Glutamatergic neuron (in vitro differentiated cells): ENCODE measurements around the gene BOD1L1. TPM values are rescaled to one million over a fixed set of nuclear protein-coding genes. Genes with fewer than 3 reads are reported as not detected.
A peak's percentile ranks its signal among the peaks of the same experiment; 100 is the strongest.

ENCODE experiments used
- DNase-seq: peaks from one replicate; pipeline ENCODE4 v3.0.0; 2022
- H3K27ac Mint-ChIP-seq: one replicate; pipeline ENCODE4 v1.8.0; 2020; ENCODE audit warnings: mild to moderate bottlenecking, mixed read lengths, inconsistent platforms; ENCODE audit not compliant: unreplicated experiment
- H3K27me3 Mint-ChIP-seq: one replicate; pipeline ENCODE4 v1.8.0; 2020; ENCODE audit warnings: mild to moderate bottlenecking, moderate library complexity, mixed read lengths, inconsistent platforms; ENCODE audit not compliant: unreplicated experiment
- H3K36me3 Mint-ChIP-seq: one replicate; pipeline ENCODE4 v1.8.0; 2020; ENCODE audit warnings: mild to moderate bottlenecking, mixed read lengths, inconsistent platforms; ENCODE audit not compliant: unreplicated experiment
- H3K4me1 Mint-ChIP-seq: one replicate; pipeline ENCODE4 v1.8.0; 2020; ENCODE audit warnings: mild to moderate bottlenecking, low read depth, mixed read lengths, inconsistent platforms; ENCODE audit not compliant: unreplicated experiment
- H3K4me3 Mint-ChIP-seq: one replicate; pipeline ENCODE4 v1.8.0; 2020; ENCODE audit warnings: mild to moderate bottlenecking, mixed read lengths, inconsistent platforms; ENCODE audit not compliant: unreplicated experiment
- H3K9me3 Mint-ChIP-seq: one replicate; pipeline ENCODE4 v1.8.0; 2020; ENCODE audit warnings: mild to moderate bottlenecking, moderate library complexity, mixed read lengths, inconsistent platforms; ENCODE audit not compliant: unreplicated experiment
- total RNA-seq: library from RNA; stranded (reverse); fragmentation: NEBNext Ultra II Directional; extraction: Animal tissue kit (Norgen Biotek cat#: 25700); gene quantifications from one replicate; pipeline ENCODE4 v1.2.1, GENCODE V29; 2021; ENCODE audit not compliant: unreplicated experiment
- TF ChIP-seq, protein P1 (sequence below): fragments of 200-600 bp; sonication (generic); IDR thresholded peaks from one replicate; pipeline ENCODE4 v1.5.0; 2021; ENCODE audit not compliant: partially characterized antibody, unreplicated experiment

The BOD1L1 gene
- total RNA-seq, 1 donor from 2014 or later, result 57.3 TPM

DNA sequence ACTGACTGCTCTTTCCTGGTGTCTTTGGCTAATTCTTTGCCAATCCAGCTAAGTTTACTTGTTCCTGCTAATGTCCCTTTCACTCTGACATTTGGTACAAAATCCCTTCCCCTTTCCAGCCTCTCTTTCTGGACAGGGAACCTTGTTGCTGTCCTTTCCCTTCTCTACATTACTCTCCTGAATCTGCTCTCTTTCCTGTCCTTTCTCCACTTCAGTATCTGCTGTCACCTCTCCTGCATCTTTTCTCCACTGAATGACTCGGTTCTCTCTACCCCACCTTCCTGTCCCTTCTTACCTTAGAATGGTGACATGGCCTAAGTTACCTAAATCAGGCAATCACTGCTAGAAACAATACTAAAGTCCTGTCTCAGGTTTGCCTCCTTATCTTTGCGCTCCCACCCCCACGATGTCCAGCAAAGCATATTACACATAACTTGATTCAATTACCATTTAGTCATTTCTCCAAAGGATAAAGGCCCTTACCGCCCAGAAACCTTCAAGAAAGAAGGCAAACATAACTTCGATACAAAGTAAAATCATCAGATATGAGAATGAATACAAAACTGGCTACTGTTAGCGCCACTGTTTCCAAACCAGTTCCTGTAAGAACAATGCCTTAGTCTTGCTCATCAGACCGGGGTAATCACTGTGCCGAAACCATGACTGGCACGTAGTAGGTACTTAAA lies 890 bp downstream of the BOD1L1 start:
- TF ChIP-seq, protein P1, sequence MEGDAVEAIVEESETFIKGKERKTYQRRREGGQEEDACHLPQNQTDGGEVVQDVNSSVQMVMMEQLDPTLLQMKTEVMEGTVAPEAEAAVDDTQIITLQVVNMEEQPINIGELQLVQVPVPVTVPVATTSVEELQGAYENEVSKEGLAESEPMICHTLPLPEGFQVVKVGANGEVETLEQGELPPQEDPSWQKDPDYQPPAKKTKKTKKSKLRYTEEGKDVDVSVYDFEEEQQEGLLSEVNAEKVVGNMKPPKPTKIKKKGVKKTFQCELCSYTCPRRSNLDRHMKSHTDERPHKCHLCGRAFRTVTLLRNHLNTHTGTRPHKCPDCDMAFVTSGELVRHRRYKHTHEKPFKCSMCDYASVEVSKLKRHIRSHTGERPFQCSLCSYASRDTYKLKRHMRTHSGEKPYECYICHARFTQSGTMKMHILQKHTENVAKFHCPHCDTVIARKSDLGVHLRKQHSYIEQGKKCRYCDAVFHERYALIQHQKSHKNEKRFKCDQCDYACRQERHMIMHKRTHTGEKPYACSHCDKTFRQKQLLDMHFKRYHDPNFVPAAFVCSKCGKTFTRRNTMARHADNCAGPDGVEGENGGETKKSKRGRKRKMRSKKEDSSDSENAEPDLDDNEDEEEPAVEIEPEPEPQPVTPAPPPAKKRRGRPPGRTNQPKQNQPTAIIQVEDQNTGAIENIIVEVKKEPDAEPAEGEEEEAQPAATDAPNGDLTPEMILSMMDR, result no peak
- Mint-ChIP-seq H3K9me3 (peaks cover 7% of the 10 kb centered on the region), H3K27me3 (peaks cover 2% of the 10 kb centered on the region), H3K36me3 (no peaks in the 10 kb centered on the region), H3K4me3 (peak overlapping the region; percentile 93), H3K4me1 (peaks cover 9% of the 10 kb centered on the region), H3K27ac (peak overlapping the region; percentile 87)
- no peak for DNase-seq

DNA sequence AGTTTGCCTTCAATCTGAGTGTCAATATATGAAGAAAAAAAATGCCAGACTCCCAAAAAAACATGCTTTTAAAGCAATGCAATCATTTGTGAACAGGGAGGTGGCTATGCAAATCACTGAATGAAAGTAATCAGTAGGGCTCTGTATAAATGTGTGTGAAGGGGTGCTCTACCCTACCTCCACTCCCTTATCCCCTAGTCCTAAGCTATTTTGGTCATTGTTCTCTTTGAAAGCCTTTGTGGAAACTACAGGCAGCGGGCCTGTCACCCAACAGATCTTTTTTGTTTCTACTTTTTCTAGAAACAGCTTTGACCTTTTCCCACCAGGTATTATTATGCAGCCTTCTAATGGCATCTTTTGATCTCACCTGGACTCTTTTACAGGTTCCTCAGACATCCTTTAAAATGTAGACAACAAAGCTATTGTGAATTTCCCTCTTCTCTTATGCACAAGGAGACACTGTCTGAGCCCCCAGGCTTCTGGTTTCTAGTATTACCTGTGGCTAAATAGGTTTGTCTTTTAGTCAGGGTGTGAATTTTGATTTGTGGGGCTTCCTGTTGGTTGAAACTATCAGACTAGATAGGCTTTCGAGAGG lies 9.2 kb downstream of the BOD1L1 start:
- no peaks in the 10 kb centered on the region for H3K27me3 Mint-ChIP-seq
- H3K27ac Mint-ChIP-seq, result no peak overlapping the region
- no peaks in the 10 kb centered on the region for H3K36me3 Mint-ChIP-seq
- no peaks in the 10 kb centered on the region for H3K9me3 Mint-ChIP-seq
- H3K4me1 Mint-ChIP-seq, result no peaks in the 10 kb centered on the region
- TF ChIP-seq, protein P1, result no peak
- no peak for DNase-seq
- no peak overlapping the region for H3K4me3 Mint-ChIP-seq

DNA sequence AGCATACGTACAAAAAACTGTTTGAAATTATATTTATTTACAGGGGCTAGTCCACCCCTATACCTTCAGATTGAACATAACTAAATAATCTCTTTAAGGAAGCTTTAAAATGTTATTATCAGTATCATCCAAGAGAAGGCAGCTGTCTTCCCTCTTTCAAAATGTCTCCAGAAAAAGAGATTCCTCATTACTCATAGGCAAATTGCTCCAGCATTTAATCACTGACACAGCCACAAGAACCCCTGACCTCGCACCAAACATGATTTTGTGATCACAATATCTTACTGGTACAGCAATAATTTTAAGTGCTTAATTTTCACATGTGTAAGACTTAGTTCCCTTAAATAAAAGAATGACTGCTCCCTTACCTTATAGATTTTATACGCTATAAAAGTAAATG lies 9.7 kb downstream of the BOD1L1 start:
- no peaks in the 10 kb centered on the region for H3K27me3 Mint-ChIP-seq
- no peak overlapping the region for H3K27ac Mint-ChIP-seq
- H3K4me3 Mint-ChIP-seq, result no peak overlapping the region
- H3K4me1 Mint-ChIP-seq, result no peaks in the 10 kb centered on the region
- DNase-seq, result no peak
- H3K9me3 Mint-ChIP-seq, result no peaks in the 10 kb centered on the region
- TF ChIP-seq, protein P1, result no peak
- H3K36me3 Mint-ChIP-seq, result no peaks in the 10 kb centered on the region

DNA sequence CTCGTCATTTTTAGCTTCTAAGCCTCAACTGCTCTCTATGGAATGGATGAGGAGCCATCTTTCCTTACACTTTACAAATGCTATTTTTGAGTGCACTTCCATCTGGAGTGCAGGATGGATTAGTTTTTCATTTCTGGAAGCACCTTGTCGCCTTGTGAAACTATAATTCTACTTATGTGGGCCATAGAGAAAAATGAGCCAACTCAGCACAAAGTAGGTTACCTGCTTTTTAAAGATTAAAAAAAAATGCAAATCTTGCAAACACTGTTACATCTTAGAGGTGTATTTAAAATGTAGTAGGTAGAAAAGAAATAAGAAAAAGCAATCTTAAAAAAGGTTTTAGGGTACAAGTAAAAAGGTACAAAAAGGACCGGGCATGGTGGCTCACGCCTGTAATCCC lies 10.9 kb downstream of the BOD1L1 start:
- no peaks in the 10 kb centered on the region for H3K27me3 Mint-ChIP-seq
- no peaks in the 10 kb centered on the region for H3K4me1 Mint-ChIP-seq
- no peak for DNase-seq
- no peaks in the 10 kb centered on the region for H3K9me3 Mint-ChIP-seq
- H3K36me3 Mint-ChIP-seq, result no peaks in the 10 kb centered on the region
- no peak overlapping the region for H3K27ac Mint-ChIP-seq
- TF ChIP-seq, protein P1, result no peak
- H3K4me3 Mint-ChIP-seq, result no peak overlapping the region

DNA sequence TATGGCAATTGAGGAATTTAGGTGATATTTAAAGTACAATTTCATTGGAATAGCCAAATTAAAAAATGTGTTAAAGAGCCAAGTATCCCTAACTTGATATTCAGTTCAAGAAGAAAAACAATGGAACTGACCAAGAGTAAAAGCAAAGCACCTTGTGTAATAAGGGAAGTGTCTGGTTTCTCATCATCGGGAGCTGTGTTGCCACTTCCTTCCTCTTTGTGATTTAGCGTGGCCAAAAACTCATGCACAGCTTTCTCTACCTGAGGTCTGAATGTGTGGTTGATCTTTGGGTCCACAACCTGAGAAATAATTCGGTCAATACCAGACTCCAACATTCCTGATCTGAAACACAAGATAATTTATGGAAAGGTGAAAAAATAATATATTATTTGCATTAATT lies 12.4 kb downstream of the BOD1L1 start:
- no peak for DNase-seq
- Mint-ChIP-seq H3K9me3 (no peaks in the 10 kb centered on the region), H3K27me3 (no peaks in the 10 kb centered on the region), H3K4me3 (no peak overlapping the region), H3K4me1 (no peaks in the 10 kb centered on the region), H3K27ac (no peak overlapping the region), H3K36me3 (no peaks in the 10 kb centered on the region)
- TF ChIP-seq, protein P1, result no peak
